ENCODE measurements around the gene LRRC14B. TPM values are rescaled to one million over a fixed set of nuclear protein-coding genes. Genes with fewer than 3 reads are reported as not detected.

The LRRC14B gene
- polyA plus RNA-seq, 1 donor (not counting 4 experiments of a cell fraction or from before 2014, with no cell fraction given), result not detected

DNA sequence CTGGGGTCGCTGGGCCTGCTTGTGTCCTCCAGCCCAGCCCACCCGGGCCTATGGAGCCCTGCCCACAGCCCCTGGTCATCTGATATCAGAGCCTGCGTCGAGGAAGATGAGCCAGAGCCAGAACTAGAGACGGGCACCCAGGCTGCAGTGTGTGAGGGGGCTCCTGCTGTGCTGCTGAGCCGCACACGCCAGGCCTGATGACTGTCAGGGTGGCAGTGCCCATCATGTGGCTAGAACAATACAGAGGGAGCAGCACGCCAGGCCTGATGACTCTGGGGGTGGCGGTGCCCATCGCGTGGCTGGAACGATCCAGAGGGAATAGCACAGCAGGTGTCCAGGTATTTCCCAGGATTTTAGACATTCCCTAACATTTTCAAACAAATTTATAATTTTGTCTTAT, 9.2 kb upstream of the LRRC14B start:
- Histone ChIP-seq H4K20me1 (ENCODE audit: control insufficient read depth, extremely low read depth, insufficient read depth, low read length) (no peaks in the 10 kb centered on the region), H2AFZ (ENCODE audit: control insufficient read depth, low read length) (no peak overlapping the region), H3K79me2 (ENCODE audit: control insufficient read depth, insufficient read depth, low read length) (no peaks in the 10 kb centered on the region), H3K27ac (ENCODE audit: control insufficient read depth, insufficient read depth, low read length) (no peak overlapping the region), H3K4me1 (ENCODE audit: control insufficient read depth, extremely low read depth, insufficient read depth, low read length) (no peaks in the 10 kb centered on the region), H3K4me3 (ENCODE audit: control insufficient read depth in 2 of 3, extremely low read depth in 1 of 3, insufficient read depth in 2 of 3, low read depth in 1 of 3, low read length in 3 of 3) (no peak overlapping the region), H3K9ac (ENCODE audit: control insufficient read depth, extremely low read depth, insufficient read depth, low read length) (no peak overlapping the region), H3K4me2 (ENCODE audit: control insufficient read depth, extremely low read depth, insufficient read depth, low read depth, low read length) (no peak overlapping the region), H3K27me3 (ENCODE audit: control insufficient read depth, extremely low read depth, insufficient read depth, low read length) (peaks cover 13% of the 10 kb centered on the region), H3K9me3 (ENCODE audit: control insufficient read depth, low read depth, low read length) (no peaks in the 10 kb centered on the region), H3K36me3 (ENCODE audit: control insufficient read depth in 2 of 2, extremely low read depth in 1 of 2, insufficient read depth in 2 of 2, low read length in 2 of 2) (no peaks in the 10 kb centered on the region), H3K9me1 (ENCODE audit: control insufficient read depth, extremely low read depth, insufficient read depth, low read length) (no peaks in the 10 kb centered on the region)
- TF ChIP-seq EZH2 (IDR thresholded peaks at IDR 0.05; ENCODE audit: low read length), result no peak
- TF ChIP-seq, protein P1, sequence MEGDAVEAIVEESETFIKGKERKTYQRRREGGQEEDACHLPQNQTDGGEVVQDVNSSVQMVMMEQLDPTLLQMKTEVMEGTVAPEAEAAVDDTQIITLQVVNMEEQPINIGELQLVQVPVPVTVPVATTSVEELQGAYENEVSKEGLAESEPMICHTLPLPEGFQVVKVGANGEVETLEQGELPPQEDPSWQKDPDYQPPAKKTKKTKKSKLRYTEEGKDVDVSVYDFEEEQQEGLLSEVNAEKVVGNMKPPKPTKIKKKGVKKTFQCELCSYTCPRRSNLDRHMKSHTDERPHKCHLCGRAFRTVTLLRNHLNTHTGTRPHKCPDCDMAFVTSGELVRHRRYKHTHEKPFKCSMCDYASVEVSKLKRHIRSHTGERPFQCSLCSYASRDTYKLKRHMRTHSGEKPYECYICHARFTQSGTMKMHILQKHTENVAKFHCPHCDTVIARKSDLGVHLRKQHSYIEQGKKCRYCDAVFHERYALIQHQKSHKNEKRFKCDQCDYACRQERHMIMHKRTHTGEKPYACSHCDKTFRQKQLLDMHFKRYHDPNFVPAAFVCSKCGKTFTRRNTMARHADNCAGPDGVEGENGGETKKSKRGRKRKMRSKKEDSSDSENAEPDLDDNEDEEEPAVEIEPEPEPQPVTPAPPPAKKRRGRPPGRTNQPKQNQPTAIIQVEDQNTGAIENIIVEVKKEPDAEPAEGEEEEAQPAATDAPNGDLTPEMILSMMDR (optimal IDR thresholded peaks at IDR 0.05 in 1 of 3, IDR thresholded peaks at IDR 0.05 in 1 of 3, conservative IDR thresholded peaks at IDR 0.05 in 1 of 3; ENCODE audit: extremely low read depth in 1 of 3, insufficient read depth in 2 of 3, low read length in 3 of 3), result no peak
- no peak for DNase-seq (ENCODE audit: low read depth, low spot score)
- no peak for FAIRE-seq
- dilution Hi-C loops (cut with MboI; ENCODE audit: extremely low pct_ligation_motif_present, low sequenced_read_pairs), result no loop called here

DNA sequence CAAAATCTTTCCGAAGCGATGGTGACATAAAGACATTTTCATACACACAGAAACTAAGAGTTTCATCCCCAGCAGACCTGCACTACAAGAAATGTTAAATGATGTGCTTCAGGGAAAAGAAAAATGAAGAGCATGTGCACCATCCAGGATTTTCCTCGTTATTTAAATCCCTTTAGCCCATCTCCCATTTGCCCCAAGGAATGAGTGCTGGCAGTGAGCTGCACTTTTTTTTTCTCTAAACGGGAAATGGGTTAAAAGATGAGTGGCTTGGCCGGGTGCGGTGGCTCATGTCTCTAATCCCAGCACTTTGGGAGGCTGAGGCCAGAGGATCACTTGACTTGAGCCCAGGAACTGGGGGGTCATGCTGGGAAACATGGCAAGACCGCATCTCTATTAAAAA, 6.8 kb upstream of the LRRC14B start:
- Histone ChIP-seq H3K36me3 (ENCODE audit: control insufficient read depth in 2 of 2, extremely low read depth in 1 of 2, insufficient read depth in 2 of 2, low read length in 2 of 2) (no peaks in the 10 kb centered on the region), H3K79me2 (ENCODE audit: control insufficient read depth, insufficient read depth, low read length) (no peaks in the 10 kb centered on the region), H3K4me2 (ENCODE audit: control insufficient read depth, extremely low read depth, insufficient read depth, low read depth, low read length) (no peak overlapping the region), H3K9me1 (ENCODE audit: control insufficient read depth, extremely low read depth, insufficient read depth, low read length) (no peaks in the 10 kb centered on the region), H3K9ac (ENCODE audit: control insufficient read depth, extremely low read depth, insufficient read depth, low read length) (no peak overlapping the region), H3K9me3 (ENCODE audit: control insufficient read depth, low read depth, low read length) (no peaks in the 10 kb centered on the region), H3K27ac (ENCODE audit: control insufficient read depth, insufficient read depth, low read length) (no peak overlapping the region), H2AFZ (ENCODE audit: control insufficient read depth, low read length) (no peak overlapping the region), H3K4me3 (ENCODE audit: control insufficient read depth in 2 of 3, extremely low read depth in 1 of 3, insufficient read depth in 2 of 3, low read depth in 1 of 3, low read length in 3 of 3) (no peak overlapping the region), H4K20me1 (ENCODE audit: control insufficient read depth, extremely low read depth, insufficient read depth, low read length) (peaks cover 4% of the 10 kb centered on the region), H3K27me3 (ENCODE audit: control insufficient read depth, extremely low read depth, insufficient read depth, low read length) (peaks cover 18% of the 10 kb centered on the region), H3K4me1 (ENCODE audit: control insufficient read depth, extremely low read depth, insufficient read depth, low read length) (peaks cover 2% of the 10 kb centered on the region)
- TF ChIP-seq, protein P1 (optimal IDR thresholded peaks at IDR 0.05 in 1 of 3, IDR thresholded peaks at IDR 0.05 in 1 of 3, conservative IDR thresholded peaks at IDR 0.05 in 1 of 3; ENCODE audit: extremely low read depth in 1 of 3, insufficient read depth in 2 of 3, low read length in 3 of 3), result no peak
- no peak for TF ChIP-seq EZH2 (IDR thresholded peaks at IDR 0.05; ENCODE audit: low read length)
- DNase-seq (ENCODE audit: low read depth, low spot score) (no peak), FAIRE-seq (no peak)
- dilution Hi-C loops (cut with MboI; ENCODE audit: extremely low pct_ligation_motif_present, low sequenced_read_pairs), result no loop called here
